GM12891 (cell line): ENCODE data around the gene MAB21L2.

Experiments
- POLR2A ChIP-seq: IDR thresholded peaks from 2 replicates; pipeline ENCODE4 v1.6.1; 2011; ENCODE audit warnings: low read depth, low read length, control low read depth
- POLR2AphosphoS5 ChIP-seq: IDR thresholded peaks from 2 replicates; pipeline ENCODE4 v1.6.1; 2011; ENCODE audit warnings: low read depth, low read length, control low read depth

DNA sequence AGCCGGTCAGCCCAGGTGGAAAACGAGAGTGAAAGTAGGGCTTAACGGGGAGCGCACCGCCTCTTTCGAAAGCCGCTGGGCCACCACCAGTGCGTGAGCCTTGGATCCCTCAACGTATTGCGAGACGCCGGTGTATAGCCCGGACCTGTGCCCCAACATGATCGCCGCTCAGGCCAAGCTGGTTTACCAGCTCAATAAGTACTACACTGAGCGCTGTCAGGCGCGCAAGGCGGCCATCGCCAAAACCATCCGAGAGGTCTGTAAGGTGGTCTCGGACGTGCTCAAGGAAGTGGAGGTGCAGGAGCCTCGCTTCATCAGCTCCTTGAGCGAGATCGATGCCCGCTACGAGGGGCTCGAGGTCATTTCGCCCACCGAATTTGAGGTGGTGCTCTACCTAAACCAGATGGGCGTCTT, 929 bp downstream of the MAB21L2 start:
- TF ChIP-seq POLR2AphosphoS5 (no peak), POLR2A (no peak)
